HG02938 (cell line): ENCODE results near the gene LAMB4.

Experiments
- ATAC-seq: cut with Tn5 transposase; IDR thresholded peaks from one replicate; pipeline ENCODE4 v1.9.1; 2021; ENCODE audit warnings: mild to moderate bottlenecking, moderate library complexity; ENCODE audit not compliant: unreplicated experiment

The LAMB4 gene

DNA sequence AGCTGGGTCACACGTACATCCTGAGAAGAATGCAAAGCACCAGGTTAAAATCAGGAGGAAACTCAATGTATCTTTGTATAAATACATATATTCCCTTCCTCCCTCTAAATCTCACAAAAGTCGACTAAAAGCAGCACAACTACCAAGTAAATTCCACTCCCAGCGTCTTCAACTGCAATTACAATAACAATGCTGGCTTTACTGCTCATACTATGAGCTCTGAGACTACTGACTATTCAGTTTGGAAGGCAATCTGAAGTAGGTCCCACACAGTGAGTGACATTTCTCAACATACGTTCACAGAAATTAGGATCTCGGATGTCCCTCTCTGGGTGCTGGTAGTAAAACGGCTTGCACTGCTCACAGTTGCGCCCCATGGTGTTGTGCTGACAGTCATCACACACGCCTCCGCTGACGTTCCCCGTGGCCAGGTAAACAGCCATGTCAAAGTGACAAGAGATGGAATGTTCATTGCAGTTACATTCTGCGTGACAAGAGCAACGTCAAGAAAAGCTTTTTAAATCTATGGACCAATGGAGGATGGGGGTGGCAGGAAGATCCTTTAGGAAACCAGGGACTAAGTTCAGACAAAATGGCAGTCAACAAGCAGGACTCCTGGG is 154.7 kb downstream of the LAMB4 start:
- ATAC-seq, result no peak

DNA sequence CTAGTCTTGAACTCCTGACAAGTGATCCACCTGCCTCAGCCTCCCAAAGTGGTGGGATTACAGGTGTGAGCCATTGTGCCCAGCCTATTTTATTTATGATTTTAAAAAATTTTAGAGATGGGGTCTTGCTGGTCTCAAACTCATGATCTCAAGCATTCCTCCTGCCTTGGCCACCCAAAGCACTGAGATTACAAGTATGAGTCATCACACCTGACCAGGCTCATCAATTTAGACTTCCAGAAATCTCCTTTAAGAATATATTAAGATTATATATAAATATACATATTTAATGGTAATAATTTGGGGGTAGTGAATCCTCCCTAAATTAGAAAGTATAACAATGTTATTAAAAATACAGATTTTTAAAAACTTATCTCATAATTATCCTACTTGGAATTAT is 156.3 kb downstream of the LAMB4 start:
- no peak for ATAC-seq
